Liver (tissue), 9 donors: Measurements from ENCODE around the gene SLC6A7. TPM values are rescaled to one million over a fixed set of nuclear protein-coding genes. Genes with fewer than 3 reads are reported as not detected.
A peak's percentile ranks its signal among the peaks of the same experiment; 100 is the strongest.

Experiments
- DNase-seq: peaks from one replicate; pipeline ENCODE4 v3.0.0-alpha.2; 2017; ENCODE audit warnings: low spot score
- H3K27ac ChIP-seq, 2 donors: one replicate each; pipeline ENCODE4 v1.7.0; 2013; ENCODE audit warnings: inconsistent platforms in 2 of 2, low read length in 2 of 2, control low read depth in 1 of 2, low read depth in 1 of 2, mild to moderate bottlenecking in 1 of 2
- H3K27me3 ChIP-seq, 4 donors: one replicate each; pipeline versions ENCODE4 v1.6.1 to v1.7.0; 2013; ENCODE audit warnings: low read length in 3 of 4, inconsistent platforms in 1 of 4, mild to moderate bottlenecking in 1 of 4, moderate library complexity in 1 of 4; ENCODE audit not compliant: control insufficient read depth in 4 of 4, insufficient read depth in 4 of 4
- H3K36me3 ChIP-seq, 4 donors: one replicate each; pipeline versions ENCODE4 v1.6.1 to v1.7.0; 2013; ENCODE audit warnings: low read length in 3 of 4, mild to moderate bottlenecking in 3 of 4, low read depth in 1 of 4, moderate library complexity in 1 of 4; ENCODE audit not compliant: control insufficient read depth in 4 of 4, insufficient read depth in 3 of 4
- H3K4me1 ChIP-seq, 4 donors: one replicate each; pipeline versions ENCODE4 v1.6.1 to v1.7.0; 2013; ENCODE audit warnings: low read length in 3 of 4, mild to moderate bottlenecking in 3 of 4, moderate library complexity in 1 of 4; ENCODE audit not compliant: control insufficient read depth in 4 of 4, insufficient read depth in 4 of 4
- H3K4me3 ChIP-seq, 3 donors: one replicate each; pipeline versions ENCODE4 v1.6.1 to v1.7.0; 2013; ENCODE audit warnings: low read length in 3 of 3, control low read depth in 1 of 3, low read depth in 1 of 3, mild to moderate bottlenecking in 1 of 3
- H3K9ac ChIP-seq, 2 donors: one replicate each; pipeline ENCODE4 v1.7.0; 2013; ENCODE audit warnings: low read length in 2 of 2, mild to moderate bottlenecking in 2 of 2, moderate library complexity in 2 of 2, control low read depth in 1 of 2, low read depth in 1 of 2
- H3K9me3 ChIP-seq, 4 donors: one replicate each; pipeline versions ENCODE4 v1.6.1 to v1.7.0; 2013; ENCODE audit warnings: low read length in 3 of 4; ENCODE audit not compliant: control insufficient read depth in 4 of 4
- HNF4G ChIP-seq: IDR thresholded peaks from 2 replicates; pipeline ENCODE4 v1.6.1; 2016; ENCODE audit warnings: antibody characterized with exemption
- NR2F2 ChIP-seq: IDR thresholded peaks from 2 replicates; pipeline ENCODE4 v1.6.1; 2016; ENCODE audit warnings: antibody characterized with exemption
- RAD21 ChIP-seq, 2 donors: IDR thresholded peaks; 2 replicates each; pipeline ENCODE4 v1.6.1; 2016; ENCODE audit warnings: antibody characterized with exemption in 2 of 2, mild to moderate bottlenecking in 2 of 2
- RXRA ChIP-seq, 2 donors: IDR thresholded peaks; 2 replicates each; pipeline ENCODE4 v1.6.1; 2017 to 2018; ENCODE audit warnings: antibody characterized with exemption in 2 of 2, mild to moderate bottlenecking in 1 of 2
- YY1 ChIP-seq: IDR thresholded peaks from 2 replicates; pipeline ENCODE4 v1.6.1; 2016; ENCODE audit warnings: antibody characterized with exemption, mild to moderate bottlenecking
- WGBS: extraction: QIAGEN DNeasy Blood & Tissue Kit; methylation state at CpG from one replicate; pipeline ENCODE4 v1.1.7; 2013; 5-methylcytosine and 5-hydroxymethylcytosine counted together
- polyA plus RNA-seq, 2 donors: library from polyadenylated mRNA; stranded (reverse) in 1 of 2; unstranded in 1 of 2; fragments of 200-250 nt in 1 of 2; fragments of >200 nt in 1 of 2; fragmentation: Nextera tagmentation in 1 of 2; extraction: Ambion mirVana in 1 of 2; gene quantifications; one replicate each; pipeline versions ENCODE4 v1.2.1 to v1.2.3, GENCODE V29; 2013 to 2015
- total RNA-seq, 2 donors: library from RNA; depleted of rRNA; stranded (reverse); fragments of >200 nt; gene quantifications; one replicate each; pipeline ENCODE4 v1.2.3, GENCODE V29; 2014
- TF ChIP-seq, protein P1 (sequence below): fragments of 150-350 bp; IDR thresholded peaks from 2 replicates; pipeline ENCODE4 v1.5.1; 2017; ENCODE audit warnings: improper control_type of control experiment, low read depth, low read length; ENCODE audit not compliant: missing input control
- TF ChIP-seq, protein P2 (sequence below): IDR thresholded peaks from 2 replicates; pipeline ENCODE4 v1.6.1; 2016; ENCODE audit warnings: antibody characterized with exemption, mild to moderate bottlenecking
- donor health status: healthy.
- donor health status: healthy.
- donor health status: healthy.
- donor health status: healthy.
- donor health status: healthy.

SLC6A7 gene
- total and polyA plus RNA-seq, 4 donors: not detected

DNA sequence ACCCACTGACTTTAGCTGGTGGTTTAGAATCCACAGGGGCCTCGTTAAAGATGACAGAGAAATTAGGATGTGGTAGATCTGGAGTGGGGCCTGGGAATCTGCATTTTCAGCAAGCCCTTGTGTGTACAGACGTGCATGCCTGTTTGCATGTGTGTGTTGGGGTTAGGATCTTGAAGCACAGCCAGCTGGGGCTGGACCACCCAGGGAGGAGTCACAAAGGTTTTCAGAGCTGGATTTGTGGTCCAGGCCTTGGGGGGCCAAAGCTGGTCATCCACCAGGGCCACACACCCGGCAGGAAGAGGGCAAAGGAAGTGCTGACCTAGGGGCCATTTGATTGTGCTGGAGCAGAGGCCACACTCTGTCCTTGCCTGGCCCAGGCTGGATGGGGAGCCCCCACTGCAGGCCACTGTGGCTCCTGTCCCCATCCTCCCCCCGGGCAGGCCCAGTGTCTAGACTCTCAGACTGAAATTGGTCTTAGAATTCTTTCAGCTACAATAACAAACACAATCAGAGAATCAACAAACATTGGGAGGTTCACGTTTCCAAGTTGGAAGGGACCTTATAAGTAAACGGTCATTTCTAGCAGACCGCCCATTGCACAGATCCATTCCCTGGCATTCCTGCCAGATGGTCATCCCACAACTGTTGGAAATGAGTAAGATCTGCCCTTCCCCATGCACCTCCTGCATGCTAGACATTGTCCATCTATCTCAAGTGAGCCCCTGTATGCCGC lies 13.0 kb upstream of the SLC6A7 start:
- Histone ChIP-seq H3K9ac (no peak overlapping the region), H3K36me3 (no peaks in the 10 kb centered on the region), H3K9me3 (no peaks in the 10 kb centered on the region), H3K4me3 (no peak overlapping the region), H3K27me3 (no peaks in the 10 kb centered on the region), H3K27ac (no peak overlapping the region), H3K4me1 (peaks cover 0 to 4% (median 0%) of the 10 kb centered on the region in 4 donors)
- WGBS: 76% methylated on average over 8 of the region's 8 CpGs
- TF ChIP-seq NR2F2 (peak; percentile 26), YY1 (no peak)
- DNase-seq: no peak

DNA sequence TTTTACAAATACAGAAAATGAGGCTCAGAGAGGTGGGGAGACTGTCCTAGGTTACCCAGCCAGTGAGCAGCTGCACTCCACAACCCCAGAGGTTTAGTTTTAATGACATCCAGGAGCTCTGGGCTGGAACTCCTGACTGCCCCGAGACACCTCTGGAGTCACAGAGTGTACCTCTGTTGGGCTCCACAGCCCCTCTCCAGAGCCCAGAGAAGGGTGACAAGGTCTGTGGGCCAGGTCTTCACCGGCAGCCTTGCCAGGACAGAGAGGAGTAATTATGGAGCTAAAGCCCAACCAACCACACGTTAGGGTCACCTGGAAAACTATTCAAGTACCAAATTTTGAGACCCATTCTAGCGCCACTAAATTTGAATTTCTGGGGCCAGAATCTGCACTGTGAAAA lies 12.1 kb upstream of the SLC6A7 start:
- no peaks in the 10 kb centered on the region for H3K27me3 ChIP-seq
- H3K4me1 ChIP-seq: peaks cover 0 to 4% (median 0%) of the 10 kb centered on the region in 4 donors
- no peak for DNase-seq
- no peak overlapping the region for H3K4me3 ChIP-seq
- WGBS: 71% methylated on average over 4 of the region's 4 CpGs
- no peaks in the 10 kb centered on the region for H3K9me3 ChIP-seq
- TF ChIP-seq RXRA (IDR thresholded peaks at IDR 0.05) (no peak), RAD21 (IDR thresholded peaks at IDR 0.05) (no peak)
- TF ChIP-seq, protein P1, sequence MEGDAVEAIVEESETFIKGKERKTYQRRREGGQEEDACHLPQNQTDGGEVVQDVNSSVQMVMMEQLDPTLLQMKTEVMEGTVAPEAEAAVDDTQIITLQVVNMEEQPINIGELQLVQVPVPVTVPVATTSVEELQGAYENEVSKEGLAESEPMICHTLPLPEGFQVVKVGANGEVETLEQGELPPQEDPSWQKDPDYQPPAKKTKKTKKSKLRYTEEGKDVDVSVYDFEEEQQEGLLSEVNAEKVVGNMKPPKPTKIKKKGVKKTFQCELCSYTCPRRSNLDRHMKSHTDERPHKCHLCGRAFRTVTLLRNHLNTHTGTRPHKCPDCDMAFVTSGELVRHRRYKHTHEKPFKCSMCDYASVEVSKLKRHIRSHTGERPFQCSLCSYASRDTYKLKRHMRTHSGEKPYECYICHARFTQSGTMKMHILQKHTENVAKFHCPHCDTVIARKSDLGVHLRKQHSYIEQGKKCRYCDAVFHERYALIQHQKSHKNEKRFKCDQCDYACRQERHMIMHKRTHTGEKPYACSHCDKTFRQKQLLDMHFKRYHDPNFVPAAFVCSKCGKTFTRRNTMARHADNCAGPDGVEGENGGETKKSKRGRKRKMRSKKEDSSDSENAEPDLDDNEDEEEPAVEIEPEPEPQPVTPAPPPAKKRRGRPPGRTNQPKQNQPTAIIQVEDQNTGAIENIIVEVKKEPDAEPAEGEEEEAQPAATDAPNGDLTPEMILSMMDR: no peak
- no peak overlapping the region for H3K27ac ChIP-seq
- no peaks in the 10 kb centered on the region for H3K36me3 ChIP-seq
- H3K9ac ChIP-seq: no peak overlapping the region

DNA sequence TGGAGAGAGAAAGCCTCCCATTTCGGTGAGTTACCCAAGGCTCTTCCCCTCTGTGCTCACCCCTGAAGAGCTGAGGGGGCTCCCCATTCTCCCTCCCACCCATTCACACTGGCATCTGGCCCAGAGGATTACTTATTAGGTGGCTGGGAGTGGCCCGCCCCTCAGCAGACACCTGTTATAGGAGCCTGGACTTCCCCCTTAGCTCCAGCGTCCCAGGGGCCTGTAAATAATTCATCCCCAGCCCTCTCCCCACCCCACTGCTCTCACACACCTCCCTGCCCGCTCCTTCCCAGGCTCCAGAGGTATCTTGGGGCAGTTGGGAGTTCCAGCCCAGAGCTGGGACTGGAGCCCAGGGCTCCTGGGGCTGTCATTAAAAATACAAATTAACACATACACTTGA lies 11.6 kb upstream of the SLC6A7 start:
- Histone ChIP-seq H3K27me3 (no peaks in the 10 kb centered on the region), H3K9ac (no peak overlapping the region), H3K9me3 (no peaks in the 10 kb centered on the region), H3K27ac (no peak overlapping the region), H3K4me1 (peaks cover 0 to 4% (median 0%) of the 10 kb centered on the region in 4 donors), H3K36me3 (no peaks in the 10 kb centered on the region), H3K4me3 (no peak overlapping the region)
- no peak for DNase-seq
- WGBS: 76% methylated on average over 4 of the region's 4 CpGs
- no peak for TF ChIP-seq YY1
- no peak for TF ChIP-seq HNF4G
- TF ChIP-seq, protein P2, sequence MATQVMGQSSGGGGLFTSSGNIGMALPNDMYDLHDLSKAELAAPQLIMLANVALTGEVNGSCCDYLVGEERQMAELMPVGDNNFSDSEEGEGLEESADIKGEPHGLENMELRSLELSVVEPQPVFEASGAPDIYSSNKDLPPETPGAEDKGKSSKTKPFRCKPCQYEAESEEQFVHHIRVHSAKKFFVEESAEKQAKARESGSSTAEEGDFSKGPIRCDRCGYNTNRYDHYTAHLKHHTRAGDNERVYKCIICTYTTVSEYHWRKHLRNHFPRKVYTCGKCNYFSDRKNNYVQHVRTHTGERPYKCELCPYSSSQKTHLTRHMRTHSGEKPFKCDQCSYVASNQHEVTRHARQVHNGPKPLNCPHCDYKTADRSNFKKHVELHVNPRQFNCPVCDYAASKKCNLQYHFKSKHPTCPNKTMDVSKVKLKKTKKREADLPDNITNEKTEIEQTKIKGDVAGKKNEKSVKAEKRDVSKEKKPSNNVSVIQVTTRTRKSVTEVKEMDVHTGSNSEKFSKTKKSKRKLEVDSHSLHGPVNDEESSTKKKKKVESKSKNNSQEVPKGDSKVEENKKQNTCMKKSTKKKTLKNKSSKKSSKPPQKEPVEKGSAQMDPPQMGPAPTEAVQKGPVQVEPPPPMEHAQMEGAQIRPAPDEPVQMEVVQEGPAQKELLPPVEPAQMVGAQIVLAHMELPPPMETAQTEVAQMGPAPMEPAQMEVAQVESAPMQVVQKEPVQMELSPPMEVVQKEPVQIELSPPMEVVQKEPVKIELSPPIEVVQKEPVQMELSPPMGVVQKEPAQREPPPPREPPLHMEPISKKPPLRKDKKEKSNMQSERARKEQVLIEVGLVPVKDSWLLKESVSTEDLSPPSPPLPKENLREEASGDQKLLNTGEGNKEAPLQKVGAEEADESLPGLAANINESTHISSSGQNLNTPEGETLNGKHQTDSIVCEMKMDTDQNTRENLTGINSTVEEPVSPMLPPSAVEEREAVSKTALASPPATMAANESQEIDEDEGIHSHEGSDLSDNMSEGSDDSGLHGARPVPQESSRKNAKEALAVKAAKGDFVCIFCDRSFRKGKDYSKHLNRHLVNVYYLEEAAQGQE: no peak
- TF ChIP-seq RXRA (IDR thresholded peaks at IDR 0.05): no peak
